ENCODE results near the gene BIRC3. TPM values are rescaled to one million over a fixed set of nuclear protein-coding genes. Genes with fewer than 3 reads are reported as not detected.

BIRC3 gene
- polyA plus RNA-seq, 6 donors from 2014 or later: 181 to 263 (median 232) TPM

DNA sequence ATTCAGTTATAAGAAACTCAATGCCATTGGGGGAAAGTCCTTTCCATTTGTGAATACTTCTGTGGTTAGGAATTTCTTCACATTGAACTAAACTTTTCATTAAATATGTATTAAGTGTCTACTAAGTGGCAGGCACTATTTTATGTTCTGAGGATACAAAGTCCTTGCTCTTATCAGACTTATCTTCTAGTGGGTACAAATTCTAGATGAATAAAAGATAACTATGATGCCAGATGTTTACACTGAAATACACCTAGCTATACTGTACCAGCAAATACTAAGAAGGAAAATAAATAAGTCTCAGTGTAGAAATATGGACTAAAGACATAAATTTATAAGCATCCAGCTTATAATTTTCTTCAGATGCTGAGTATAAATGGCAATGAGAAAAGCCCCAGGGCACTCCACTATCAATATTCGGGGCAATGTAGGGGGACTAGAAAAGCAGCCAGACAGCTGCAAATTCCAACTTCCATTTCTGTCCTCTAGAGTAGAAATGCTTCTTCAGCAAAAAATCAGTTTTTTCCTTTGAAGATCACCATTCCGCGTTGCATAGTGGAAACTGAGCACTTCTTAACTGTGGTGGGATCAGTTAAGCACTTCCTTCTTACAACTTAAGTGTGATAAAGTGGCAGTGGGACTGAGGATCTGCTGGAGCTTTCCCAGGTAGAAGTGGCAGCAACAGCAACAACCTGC is 11.8 kb upstream of the BIRC3 start:
- Mint-ChIP-seq H3K9me3 (peaks cover 12 to 25% (median 21%) of the 10 kb centered on the region in 7 donors), H3K27ac (peak overlapping the region; percentile 92 to 98 (median 96)), H3K27me3 (no peaks in the 10 kb centered on the region), H3K36me3 (peaks cover 10 to 28% of the 10 kb centered on the region in 2 donors), H3K4me3 (peak overlapping the region; percentile 31 to 77 (median 59)), H3K4me1 (peaks cover 53 to 84% (median 62%) of the 10 kb centered on the region in 3 donors)
- DNase-seq (no peak), ATAC-seq (ENCODE audit: low read depth in 2 of 2) (no peak)

- no peaks in the 10 kb centered on the region for H3K27me3 Mint-ChIP-seq
- peak overlapping the region; percentile 31 to 81 (median 70) for H3K4me3 Mint-ChIP-seq
- ATAC-seq (ENCODE audit: low read depth in 2 of 2): peak in 1 of 2 donors; percentile 18
- H3K36me3 Mint-ChIP-seq: peaks cover 10 to 28% of the 10 kb centered on the region in 2 donors
- H3K9me3 Mint-ChIP-seq: peaks cover 12 to 25% (median 21%) of the 10 kb centered on the region in 7 donors
- H3K4me1 Mint-ChIP-seq: peaks cover 51 to 84% (median 57%) of the 10 kb centered on the region in 3 donors
- peak overlapping the region; percentile 92 to 98 (median 96) for H3K27ac Mint-ChIP-seq
- no peak for DNase-seq
Observed at GRCh38 chr11:102306048-102306597, 11.2 kb upstream of the BIRC3 start.

GRCh38 chr11:102306817-102307726 is 10.2 kb upstream of the BIRC3 start:
- no peaks in the 10 kb centered on the region for H3K27me3 Mint-ChIP-seq
- ATAC-seq (ENCODE audit: low read depth in 2 of 2) (peak; percentile 84 to 87), DNase-seq (peak; percentile 67)
- H3K36me3 Mint-ChIP-seq: peaks cover 3 to 18% of the 10 kb centered on the region in 2 donors
- peaks cover 42 to 84% (median 48%) of the 10 kb centered on the region in 3 donors for H3K4me1 Mint-ChIP-seq
- peaks cover 7 to 17% (median 11%) of the 10 kb centered on the region in 7 donors for H3K9me3 Mint-ChIP-seq
- H3K27ac Mint-ChIP-seq: peak overlapping the region; percentile 92 to 98 (median 96)
- peak overlapping the region; percentile 31 to 82 (median 70) for H3K4me3 Mint-ChIP-seq

GRCh38 chr11:102307727-102308038 is 9.6 kb upstream of the BIRC3 start:
- no peak for ATAC-seq (ENCODE audit: low read depth in 2 of 2)
- peak overlapping the region in 1 of 8 donors; percentile 66 for H3K4me3 Mint-ChIP-seq
- no peak for DNase-seq
- H3K36me3 Mint-ChIP-seq: peaks cover 3 to 17% of the 10 kb centered on the region in 2 donors
- peak overlapping the region in 1 of 6 donors; percentile 94 for H3K27ac Mint-ChIP-seq
- peaks cover 42 to 85% (median 48%) of the 10 kb centered on the region in 3 donors for H3K4me1 Mint-ChIP-seq
- H3K9me3 Mint-ChIP-seq: peaks cover 5 to 16% (median 11%) of the 10 kb centered on the region in 7 donors
- no peaks in the 10 kb centered on the region for H3K27me3 Mint-ChIP-seq

GRCh38 chr11:102309621-102310541 is 7.4 kb upstream of the BIRC3 start:
- H3K27ac Mint-ChIP-seq: peak overlapping the region in 4 of 6 donors; percentile 49 to 91 (median 74)
- peaks cover 0 to 3% (median 0%) of the 10 kb centered on the region in 7 donors for H3K9me3 Mint-ChIP-seq
- no peaks in the 10 kb centered on the region for H3K27me3 Mint-ChIP-seq
- H3K4me1 Mint-ChIP-seq: peaks cover 39 to 84% (median 49%) of the 10 kb centered on the region in 3 donors
- H3K4me3 Mint-ChIP-seq: peak overlapping the region in 2 of 8 donors; percentile 53 to 76
- H3K36me3 Mint-ChIP-seq: no peaks in the 10 kb centered on the region
- no peak for ATAC-seq (ENCODE audit: low read depth in 2 of 2)
- no peak for DNase-seq

GRCh38 chr11:102312667-102313066 is 4.6 kb upstream of the BIRC3 start:
- H3K4me1 Mint-ChIP-seq: peaks cover 37 to 77% (median 42%) of the 10 kb centered on the region in 3 donors
- no peak for ATAC-seq (ENCODE audit: low read depth in 2 of 2)
- H3K27me3 Mint-ChIP-seq: peaks cover 0 to 4% (median 0%) of the 10 kb centered on the region in 3 donors
- H3K27ac Mint-ChIP-seq: peak overlapping the region; percentile 70 to 100 (median 97)
- peaks cover 0 to 5% of the 10 kb centered on the region in 2 donors for H3K36me3 Mint-ChIP-seq
- peaks cover 0 to 3% (median 0%) of the 10 kb centered on the region in 7 donors for H3K9me3 Mint-ChIP-seq
- no peak for DNase-seq
- H3K4me3 Mint-ChIP-seq: peak overlapping the region in 3 of 8 donors; percentile 13 to 98 (median 47)

DNA sequence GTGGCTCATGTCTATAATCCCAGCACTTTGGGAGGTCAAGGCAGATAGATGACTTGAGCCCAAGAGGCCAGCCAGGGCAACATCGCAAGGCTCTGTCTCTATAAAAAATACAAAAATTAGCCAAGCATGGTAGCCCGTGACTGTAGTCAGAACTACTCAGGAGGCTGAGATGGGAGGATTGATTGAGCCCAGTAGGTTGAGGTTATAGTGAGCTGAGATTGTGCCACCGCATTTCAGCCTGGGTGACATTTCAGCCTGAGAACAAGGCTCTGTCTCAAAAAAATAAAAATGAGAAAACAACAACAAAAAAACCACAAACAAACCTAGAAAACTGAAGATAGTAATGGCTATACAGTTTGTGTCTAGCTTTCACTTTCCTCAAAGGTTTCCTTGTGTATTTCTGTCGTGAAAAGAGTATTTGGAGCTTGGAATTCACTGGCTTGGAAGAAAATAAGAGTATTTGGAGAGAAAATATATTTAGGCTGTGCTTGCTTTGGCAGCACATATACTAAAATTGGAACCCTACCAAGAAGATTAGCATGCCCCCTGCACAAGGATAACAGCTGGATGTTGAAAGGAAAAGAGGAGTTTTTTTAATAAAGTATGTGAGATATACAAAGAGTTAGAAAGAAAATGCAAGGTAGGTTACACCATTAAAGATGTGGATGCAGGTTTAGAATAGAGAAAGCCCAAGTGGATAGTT is 3.9 kb upstream of the BIRC3 start:
- no peak for DNase-seq
- Mint-ChIP-seq H3K27ac (peak overlapping the region; percentile 70 to 100 (median 97)), H3K9me3 (peaks cover 0 to 4% (median 0%) of the 10 kb centered on the region in 7 donors), H3K4me3 (peak overlapping the region; percentile 37 to 98 (median 73)), H3K36me3 (peaks cover 3 to 10% of the 10 kb centered on the region in 2 donors), H3K27me3 (peaks cover 0 to 4% (median 0%) of the 10 kb centered on the region in 3 donors), H3K4me1 (peaks cover 39 to 76% (median 44%) of the 10 kb centered on the region in 3 donors)
- ATAC-seq (ENCODE audit: low read depth in 2 of 2): no peak

GRCh38 chr11:102314784-102315183 is 2.5 kb upstream of the BIRC3 start:
- H3K27ac Mint-ChIP-seq: peak overlapping the region; percentile 92 to 100 (median 100)
- DNase-seq (no peak), ATAC-seq (ENCODE audit: low read depth in 2 of 2) (no peak)
- peaks cover 0 to 4% (median 0%) of the 10 kb centered on the region in 7 donors for H3K9me3 Mint-ChIP-seq
- peaks cover 48 to 70% (median 54%) of the 10 kb centered on the region in 3 donors for H3K4me1 Mint-ChIP-seq
- peaks cover 15 to 24% of the 10 kb centered on the region in 2 donors for H3K36me3 Mint-ChIP-seq
- peak overlapping the region in 6 of 8 donors; percentile 32 to 100 (median 73) for H3K4me3 Mint-ChIP-seq
- H3K27me3 Mint-ChIP-seq: peaks cover 0 to 4% (median 0%) of the 10 kb centered on the region in 3 donors

GRCh38 chr11:102316346-102316904 is 859 bp upstream of the BIRC3 start:
- ATAC-seq (ENCODE audit: low read depth in 2 of 2) (no peak), DNase-seq (no peak)
- peak overlapping the region; percentile 94 to 100 (median 98) for H3K4me3 Mint-ChIP-seq
- peaks cover 0 to 4% (median 0%) of the 10 kb centered on the region in 7 donors for H3K9me3 Mint-ChIP-seq
- peaks cover 24 to 34% of the 10 kb centered on the region in 2 donors for H3K36me3 Mint-ChIP-seq
- peaks cover 55 to 72% (median 64%) of the 10 kb centered on the region in 3 donors for H3K4me1 Mint-ChIP-seq
- H3K27me3 Mint-ChIP-seq: peaks cover 0 to 4% (median 0%) of the 10 kb centered on the region in 3 donors
- H3K27ac Mint-ChIP-seq: peak overlapping the region; percentile 99 to 100 (median 100)

DNA sequence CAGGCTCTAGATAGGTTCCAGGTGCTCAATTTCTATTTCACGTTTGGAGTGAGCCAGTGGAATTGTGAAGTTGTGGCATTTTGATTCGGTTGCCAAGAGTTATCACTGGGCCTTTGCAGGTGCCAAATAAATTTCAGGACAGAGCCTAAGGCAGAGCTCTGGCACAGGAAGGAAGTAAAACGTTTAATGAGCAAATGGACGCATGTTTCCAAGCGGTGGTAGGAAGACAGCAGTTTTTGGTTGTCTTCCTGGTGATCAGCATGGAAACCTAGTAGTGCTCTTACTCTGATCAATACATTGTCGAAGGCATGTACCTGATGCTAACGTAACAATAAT is 452 bp downstream of the BIRC3 start:
- ATAC-seq (ENCODE audit: low read depth in 2 of 2): no peak
- H3K27ac Mint-ChIP-seq: peak overlapping the region; percentile 99 to 100 (median 100)
- peaks cover 64 to 74% (median 73%) of the 10 kb centered on the region in 3 donors for H3K4me1 Mint-ChIP-seq
- peaks cover 0 to 4% (median 0%) of the 10 kb centered on the region in 3 donors for H3K27me3 Mint-ChIP-seq
- H3K9me3 Mint-ChIP-seq: peaks cover 0 to 4% (median 0%) of the 10 kb centered on the region in 7 donors
- H3K36me3 Mint-ChIP-seq: peaks cover 34 to 40% of the 10 kb centered on the region in 2 donors
- DNase-seq: no peak
- H3K4me3 Mint-ChIP-seq: peak overlapping the region; percentile 94 to 100 (median 98)

- Mint-ChIP-seq H3K4me1 (peaks cover 59 to 70% (median 70%) of the 10 kb centered on the region in 3 donors), H3K27ac (peak overlapping the region; percentile 99 to 100 (median 100)), H3K9me3 (peaks cover 0 to 4% (median 0%) of the 10 kb centered on the region in 7 donors), H3K27me3 (peaks cover 0 to 4% (median 0%) of the 10 kb centered on the region in 3 donors), H3K4me3 (peak overlapping the region; percentile 94 to 100 (median 98)), H3K36me3 (peaks cover 38 to 40% of the 10 kb centered on the region in 2 donors)
- DNase-seq: no peak
- peak; percentile 2 to 4 for ATAC-seq (ENCODE audit: low read depth in 2 of 2)
Observed at GRCh38 chr11:102318469-102318868, 1.2 kb downstream of the BIRC3 start.
